ENCODE results near the gene SYDE1. TPM values are rescaled to one million over a fixed set of nuclear protein-coding genes. Genes with fewer than 3 reads are reported as not detected.

SYDE1 gene
- total and polyA plus RNA-seq, 2 experiments from 2014 or later: 16.2 to 113 TPM

GRCh38 chr19:15098460-15098859 lies 8.7 kb upstream of the SYDE1 start:
- H3K4me1 ChIP-seq (ENCODE audit: insufficient read depth): no peaks in the 10 kb centered on the region
- H3K9ac ChIP-seq: no peak overlapping the region
- no peak overlapping the region for H2AFZ ChIP-seq
- no peaks in the 10 kb centered on the region for H4K20me1 ChIP-seq (ENCODE audit: insufficient read depth)
- H3K79me2 ChIP-seq (ENCODE audit: insufficient read depth): no peaks in the 10 kb centered on the region
- H3K4me3 ChIP-seq: no peak overlapping the region
- 53 to 56% methylated on average over 10 of the region's 10 CpGs for WGBS, 2 experiments (ENCODE audit: low coverage in 1 of 2, low lambda C conversion rate in 2 of 2, missing lambda C conversion rate in 2 of 2)
- no peaks in the 10 kb centered on the region for H3F3A ChIP-seq (ENCODE audit: insufficient read depth)
- H3K4me2 ChIP-seq (ENCODE audit: unreplicated experiment): no peak overlapping the region
- no peaks in the 10 kb centered on the region for H3K9me2 ChIP-seq (ENCODE audit: insufficient read depth)
- TF ChIP-seq EZH2 (IDR thresholded peaks at IDR 0.05; ENCODE audit: insufficient read depth, poor library complexity, severe bottlenecking) (no peak), EZH2phosphoT487 (IDR thresholded peaks at IDR 0.05; ENCODE audit: insufficient read depth, low read depth) (no peak)
- H3K36me3 ChIP-seq (ENCODE audit: low read depth): no peaks in the 10 kb centered on the region
- H3K27ac ChIP-seq: no peak overlapping the region
- no peaks in the 10 kb centered on the region for H3K27me3 ChIP-seq (replicated peaks; ENCODE audit: insufficient read depth)
- H3K9me3 ChIP-seq (ENCODE audit: low read depth): no peaks in the 10 kb centered on the region
- in situ Hi-C loops (cut with MboI): loop anchor here (10.0 kb wide), 1 partner anchor 456 kb away; no protein-coding TSS in a partner anchor
- DNase-seq: no peak

- Histone ChIP-seq H3K9ac (no peak overlapping the region), H3K4me3 (no peak overlapping the region), H4K20me1 (ENCODE audit: insufficient read depth) (no peaks in the 10 kb centered on the region), H3K27me3 (replicated peaks; ENCODE audit: insufficient read depth) (no peaks in the 10 kb centered on the region), H3K9me3 (ENCODE audit: low read depth) (no peaks in the 10 kb centered on the region), H3K4me2 (ENCODE audit: unreplicated experiment) (no peak overlapping the region), H3K4me1 (ENCODE audit: insufficient read depth) (no peaks in the 10 kb centered on the region), H3K79me2 (ENCODE audit: insufficient read depth) (no peaks in the 10 kb centered on the region), H2AFZ (no peak overlapping the region), H3F3A (ENCODE audit: insufficient read depth) (no peaks in the 10 kb centered on the region), H3K9me2 (ENCODE audit: insufficient read depth) (no peaks in the 10 kb centered on the region), H3K27ac (no peak overlapping the region), H3K36me3 (ENCODE audit: low read depth) (no peaks in the 10 kb centered on the region)
- 62 to 69% methylated on average over 3 of the region's 3 CpGs for WGBS, 2 experiments (ENCODE audit: low coverage in 1 of 2, low lambda C conversion rate in 2 of 2, missing lambda C conversion rate in 2 of 2)
- no peak for DNase-seq
- in situ Hi-C loops (cut with MboI): loop anchor here (10.0 kb wide), 1 partner anchor 456 kb away; no protein-coding TSS in a partner anchor
- TF ChIP-seq EZH2phosphoT487 (IDR thresholded peaks at IDR 0.05; ENCODE audit: insufficient read depth, low read depth) (no peak), EZH2 (IDR thresholded peaks at IDR 0.05; ENCODE audit: insufficient read depth, poor library complexity, severe bottlenecking) (no peak)
Observed at GRCh38 chr19:15099017-15099582, 8.1 kb upstream of the SYDE1 start.

- Histone ChIP-seq H3F3A (ENCODE audit: insufficient read depth) (no peaks in the 10 kb centered on the region), H3K27ac (no peak overlapping the region), H3K79me2 (ENCODE audit: insufficient read depth) (0 out of 2 replicates have a peak, but pooled peaks cover under 1% of the 10 kb centered on the region), H3K4me3 (no peak overlapping the region), H3K4me2 (ENCODE audit: unreplicated experiment) (no peak overlapping the region), H3K27me3 (replicated peaks; ENCODE audit: insufficient read depth) (no peaks in the 10 kb centered on the region), H3K4me1 (ENCODE audit: insufficient read depth) (no peaks in the 10 kb centered on the region), H3K9me3 (ENCODE audit: low read depth) (no peaks in the 10 kb centered on the region), H3K9ac (no peak overlapping the region), H4K20me1 (ENCODE audit: insufficient read depth) (no peaks in the 10 kb centered on the region), H2AFZ (no peak overlapping the region), H3K9me2 (ENCODE audit: insufficient read depth) (no peaks in the 10 kb centered on the region), H3K36me3 (ENCODE audit: low read depth) (no peaks in the 10 kb centered on the region)
- 63 to 67% methylated on average over 3 of the region's 3 CpGs for WGBS, 2 experiments (ENCODE audit: low coverage in 1 of 2, low lambda C conversion rate in 2 of 2, missing lambda C conversion rate in 2 of 2)
- TF ChIP-seq EZH2phosphoT487 (IDR thresholded peaks at IDR 0.05; ENCODE audit: insufficient read depth, low read depth) (no peak), EZH2 (IDR thresholded peaks at IDR 0.05; ENCODE audit: insufficient read depth, poor library complexity, severe bottlenecking) (no peak)
- peak; percentile 52 for DNase-seq
- in situ Hi-C loops (cut with MboI): no loop called here
Observed at GRCh38 chr19:15101479-15102082, 5.6 kb upstream of the SYDE1 start.

GRCh38 chr19:15104003-15104402 lies 3.2 kb upstream of the SYDE1 start:
- Histone ChIP-seq H3K27me3 (replicated peaks; ENCODE audit: insufficient read depth) (no peaks in the 10 kb centered on the region), H3K36me3 (ENCODE audit: low read depth) (no peaks in the 10 kb centered on the region), H4K20me1 (ENCODE audit: insufficient read depth) (no peaks in the 10 kb centered on the region), H3K9me3 (ENCODE audit: low read depth) (no peaks in the 10 kb centered on the region), H3K4me2 (ENCODE audit: unreplicated experiment) (no peak overlapping the region), H3K4me3 (no peak overlapping the region), H3K79me2 (ENCODE audit: insufficient read depth) (peaks cover 23% of the 10 kb centered on the region), H2AFZ (no peak overlapping the region), H3F3A (ENCODE audit: insufficient read depth) (0 out of 2 replicates have a peak, but pooled peaks cover 3% of the 10 kb centered on the region), H3K9ac (no peak overlapping the region), H3K4me1 (ENCODE audit: insufficient read depth) (peaks cover 5% of the 10 kb centered on the region; the same call in 1 of the 2 replicates), H3K27ac (no peak overlapping the region), H3K9me2 (ENCODE audit: insufficient read depth) (no peaks in the 10 kb centered on the region)
- TF ChIP-seq EZH2phosphoT487 (IDR thresholded peaks at IDR 0.05; ENCODE audit: insufficient read depth, low read depth): no peak
- TF ChIP-seq EZH2 (IDR thresholded peaks at IDR 0.05; ENCODE audit: insufficient read depth, poor library complexity, severe bottlenecking): no peak
- in situ Hi-C loops (cut with MboI): no loop called here
- no peak for DNase-seq
- WGBS, 2 experiments (ENCODE audit: low coverage in 1 of 2, low lambda C conversion rate in 2 of 2, missing lambda C conversion rate in 2 of 2): 44 to 59% methylated on average over 1 of the region's 1 CpG

Measured in GM23248 (cell line).